Measurements from ENCODE around the gene MUC12.

Gene MUC12

DNA sequence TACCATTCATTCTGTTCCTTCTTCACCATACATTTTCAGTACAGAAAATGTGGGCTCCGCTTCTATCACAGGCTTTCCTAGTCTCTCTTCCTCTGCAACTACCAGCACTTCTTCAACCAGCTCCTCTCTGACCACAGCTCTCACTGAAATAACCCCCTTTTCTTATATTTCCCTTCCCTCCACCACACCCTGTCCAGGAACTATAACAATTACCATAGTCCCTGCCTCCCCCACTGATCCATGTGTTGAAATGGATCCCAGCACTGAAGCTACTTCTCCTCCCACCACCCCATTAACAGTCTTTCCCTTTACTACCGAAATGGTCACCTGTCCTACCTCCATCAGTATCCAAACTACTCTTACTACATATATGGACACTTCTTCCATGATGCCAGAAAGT, 9.5 kb upstream of the MUC12 start:
- no peak for TF ChIP-seq CTCF (conservative IDR thresholded peaks at IDR 0.05; ENCODE audit: low read length)
- DNase-seq (ENCODE audit: low read depth), result no peak
- H3K4me3 ChIP-seq (ENCODE audit: low read length), result no peak overlapping the region

DNA sequence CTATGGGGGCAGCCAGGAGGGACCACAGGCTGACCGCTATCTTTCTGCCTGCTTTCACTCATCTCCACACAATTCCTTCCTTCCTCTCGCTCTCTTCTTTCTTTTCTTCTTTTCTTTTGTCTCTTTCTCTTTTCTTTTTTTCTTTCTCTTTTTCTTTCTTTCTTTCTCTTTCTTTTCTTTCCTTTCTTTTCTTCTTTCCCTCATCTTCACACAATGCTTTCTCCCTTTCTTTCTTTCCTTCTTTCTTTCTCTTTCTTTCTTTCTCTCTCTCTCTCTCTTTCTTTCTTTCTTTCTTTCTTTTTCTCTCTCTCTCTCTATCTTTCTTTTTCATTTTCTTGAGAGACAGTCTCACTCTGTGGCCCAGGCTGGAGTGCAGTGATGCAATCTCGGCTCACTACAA, 6.8 kb upstream of the MUC12 start:
- TF ChIP-seq CTCF (conservative IDR thresholded peaks at IDR 0.05; ENCODE audit: low read length), result no peak
- H3K4me3 ChIP-seq (ENCODE audit: low read length), result no peak overlapping the region
- DNase-seq (ENCODE audit: low read depth), result no peak

GRCh38 chr7:100963386-100963785, 6.0 kb upstream of the MUC12 start:
- no peak for DNase-seq (ENCODE audit: low read depth)
- no peak overlapping the region for H3K4me3 ChIP-seq (ENCODE audit: low read length)
- TF ChIP-seq CTCF (conservative IDR thresholded peaks at IDR 0.05; ENCODE audit: low read length), result no peak

DNA sequence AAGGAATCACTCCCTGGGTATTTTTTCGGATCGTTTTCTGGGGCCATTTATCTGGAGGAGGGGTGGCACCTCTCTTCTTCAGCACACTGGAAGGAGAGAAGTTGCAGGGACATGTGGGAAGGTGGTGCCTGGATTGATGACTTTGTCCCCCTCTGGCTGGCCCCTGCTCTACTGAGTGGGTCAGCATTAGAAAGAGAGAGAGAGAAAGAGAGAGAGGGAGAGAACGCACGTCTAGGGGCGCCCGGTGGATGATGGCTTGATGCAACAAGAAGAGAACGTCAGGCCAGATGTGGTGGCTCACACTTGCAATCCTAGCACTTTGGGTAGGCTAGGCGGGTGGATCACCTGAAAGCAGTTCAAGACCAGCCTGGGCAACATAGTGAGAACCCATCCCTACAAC, 5.5 kb upstream of the MUC12 start:
- no peak overlapping the region for H3K4me3 ChIP-seq (ENCODE audit: low read length)
- no peak for DNase-seq (ENCODE audit: low read depth)
- TF ChIP-seq CTCF (conservative IDR thresholded peaks at IDR 0.05; ENCODE audit: low read length), result no peak

GRCh38 chr7:100964630-100965029, 4.7 kb upstream of the MUC12 start:
- DNase-seq (ENCODE audit: low read depth), result no peak
- TF ChIP-seq CTCF (conservative IDR thresholded peaks at IDR 0.05; ENCODE audit: low read length), result no peak
- no peak overlapping the region for H3K4me3 ChIP-seq (ENCODE audit: low read length)

- no peak for TF ChIP-seq CTCF (conservative IDR thresholded peaks at IDR 0.05; ENCODE audit: low read length)
- no peak for DNase-seq (ENCODE audit: low read depth)
- H3K4me3 ChIP-seq (ENCODE audit: low read length), result no peak overlapping the region
Observed at GRCh38 chr7:100965045-100965722, 4.2 kb upstream of the MUC12 start.

DNA sequence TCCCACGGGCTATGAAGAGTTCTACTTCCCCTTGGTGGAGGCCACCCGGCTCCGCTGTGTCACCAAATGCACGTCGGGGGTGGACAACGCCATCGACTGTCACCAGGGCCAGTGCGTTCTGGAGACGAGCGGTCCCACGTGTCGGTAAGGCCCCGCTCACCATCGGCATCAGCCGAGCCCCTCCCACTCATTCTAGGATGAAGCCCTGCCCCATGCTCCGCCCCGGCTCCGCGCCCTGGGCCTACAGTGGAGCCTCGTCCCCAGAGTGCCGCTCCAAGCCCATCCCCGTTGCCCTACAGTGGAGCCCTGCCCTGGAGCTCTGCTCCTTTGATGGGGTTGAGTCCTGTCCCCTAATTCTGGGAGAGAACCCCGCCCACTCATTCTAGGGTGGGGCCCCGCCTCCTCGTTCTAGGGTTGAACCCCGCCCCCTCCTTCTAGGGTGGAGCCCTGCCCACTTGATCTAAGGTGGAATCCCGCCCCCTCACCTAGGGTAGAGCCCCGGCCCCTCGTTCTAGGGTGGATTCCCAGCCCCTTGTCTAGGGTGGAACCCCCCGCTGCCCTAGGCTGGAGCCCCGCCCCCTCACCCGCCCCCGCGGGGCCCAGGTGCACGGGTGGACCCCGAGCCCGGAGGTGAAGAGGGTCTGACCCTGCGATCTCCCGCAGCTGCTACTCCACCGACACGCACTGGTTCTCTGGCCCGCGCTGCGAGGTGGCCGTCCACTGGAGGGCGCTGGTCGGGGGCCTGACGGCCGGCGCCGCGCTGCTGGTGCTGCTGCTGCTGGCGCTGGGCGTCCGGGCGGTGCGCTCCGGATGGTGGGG, 3.4 kb upstream of the MUC12 start:
- H3K4me3 ChIP-seq (ENCODE audit: low read length), result no peak overlapping the region
- DNase-seq (ENCODE audit: low read depth), result peak; percentile 39
- peak; percentile 56 for TF ChIP-seq CTCF (conservative IDR thresholded peaks at IDR 0.05; ENCODE audit: low read length)
